Hepatocyte (in vitro differentiated cells): Measurements from ENCODE around the gene ALG3. TPM values are rescaled to one million over a fixed set of nuclear protein-coding genes. Genes with fewer than 3 reads are reported as not detected.

Experiments used
- DNase-seq: peaks from one replicate; pipeline ENCODE4 v3.0.0-alpha.2; 2016; ENCODE audit warnings: low spot score
- H2AFZ ChIP-seq: fragments of 200-600 bp; sonication (generic); 2 replicates; pipeline ENCODE4 v1.6.0; 2016; ENCODE audit warnings: antibody characterized with exemption, mild to moderate bottlenecking
- H3K27ac ChIP-seq: fragments of 200-600 bp; sonication (generic); 2 replicates; pipeline ENCODE4 v1.5.1; 2016; ENCODE audit warnings: mild to moderate bottlenecking
- H3K27me3 ChIP-seq: fragments of 200-600 bp; sonication (generic); 2 replicates; pipeline ENCODE4 v1.6.1; 2016
- H3K36me3 ChIP-seq: fragments of 200-600 bp; sonication (generic); replicated peaks from 2 replicates; pipeline ENCODE4 v1.5.1; 2016; ENCODE audit warnings: low read depth; ENCODE audit not compliant: insufficient read depth
- H3K4me1 ChIP-seq: fragments of 200-600 bp; sonication (generic); 2 replicates; pipeline ENCODE4 v1.5.1; 2016; ENCODE audit warnings: mild to moderate bottlenecking, moderate library complexity; ENCODE audit not compliant: insufficient read depth
- H3K4me2 ChIP-seq: fragments of 200-600 bp; sonication (generic); 2 replicates; pipeline ENCODE4 v1.6.0; 2016
- H3K4me3 ChIP-seq: fragments of 200-600 bp; sonication (generic); 2 replicates; pipeline ENCODE4 v1.5.1; 2016; ENCODE audit warnings: mild to moderate bottlenecking
- H3K79me2 ChIP-seq: fragments of 200-600 bp; sonication (generic); 2 replicates; pipeline ENCODE4 v1.6.0; 2017; ENCODE audit warnings: mild to moderate bottlenecking
- H3K9me2 ChIP-seq: fragments of 200-600 bp; sonication (generic); replicated peaks from 2 replicates; pipeline ENCODE4 v1.6.0; 2017; ENCODE audit warnings: mild to moderate bottlenecking; ENCODE audit not compliant: insufficient read depth
- H3K9me3 ChIP-seq: fragments of 200-600 bp; sonication (generic); 2 replicates; pipeline ENCODE4 v1.5.1; 2016; ENCODE audit warnings: low read depth, mild to moderate bottlenecking
- H4K20me1 ChIP-seq: fragments of 200-600 bp; sonication (generic); 2 replicates; pipeline ENCODE4 v1.6.0; 2016; ENCODE audit warnings: mild to moderate bottlenecking; ENCODE audit not compliant: insufficient read depth, poor library complexity, severe bottlenecking
- CTCF ChIP-seq: fragments of 200-600 bp; sonication (generic); IDR thresholded peaks from 2 replicates; pipeline ENCODE4 v1.5.1; 2016; ENCODE audit warnings: antibody characterized with exemption, mild to moderate bottlenecking; ENCODE audit not compliant: poor library complexity
- EZH2 ChIP-seq: fragments of 200-600 bp; sonication (generic); IDR thresholded peaks from 2 replicates; pipeline ENCODE4 v1.6.1; 2016; ENCODE audit warnings: antibody characterized with exemption, mild to moderate bottlenecking, borderline replicate concordance
- EZH2phosphoT487 ChIP-seq: fragments of 200-600 bp; sonication (generic); IDR thresholded peaks from one replicate; pipeline ENCODE4 v1.6.1; 2018; ENCODE audit warnings: antibody characterized with exemption, mild to moderate bottlenecking, low read depth, moderate library complexity; ENCODE audit not compliant: unreplicated experiment, severe bottlenecking
- WGBS: methylation state at CpG from one replicate; pipeline ENCODE4 v1.1.6; 2016; ENCODE audit warnings: low lambda C conversion rate; ENCODE audit errors: missing lambda C conversion rate; 5-methylcytosine and 5-hydroxymethylcytosine counted together
- polyA plus RNA-seq: library from polyadenylated mRNA; unstranded; fragments of >200 nt; fragmentation: Nextera tagmentation; extraction: Ambion mirVana; gene quantifications from 2 replicates; pipeline ENCODE4 v1.2.1, GENCODE V29; 2016
- total RNA-seq: library from RNA; depleted of rRNA; stranded (reverse); fragments of >200 nt; gene quantifications from 2 replicates; pipeline ENCODE4 v1.2.3, GENCODE V29; 2014

Gene ALG3
- total RNA-seq = 52.3 and 68.9 TPM in 2 replicates
- 120 and 122 TPM in 2 replicates for polyA plus RNA-seq

- Histone ChIP-seq H3K79me2 (peaks cover 24% of the 10 kb centered on the region), H3K4me2 (peak within 1 kb of the TSS; percentile 99), H3K9me3 (no peaks in the 10 kb centered on the region), H3K27me3 (no peaks in the 10 kb centered on the region), H3K9me2 (no peaks in the 10 kb centered on the region), H3K4me3 (peak within 1 kb of the TSS; percentile 93), H3K27ac (peak within 1 kb of the TSS; percentile 86), H3K36me3 (no peaks in the 10 kb centered on the region), H2AFZ (peak within 1 kb of the TSS; percentile 99), H4K20me1 (no peaks in the 10 kb centered on the region), H3K4me1 (peaks cover 12% of the 10 kb centered on the region)
- WGBS = 2% methylated on average over 46 of the region's 49 CpGs
- peak; percentile 93 for DNase-seq
- no peak for TF ChIP-seq CTCF
- TF ChIP-seq EZH2 = no peak
- no peak for TF ChIP-seq EZH2phosphoT487
Measured at GRCh38 chr3:184248454-184249411, at the start of gene ALG3. Gene ALG3, minus strand, starts transcription at chr3:184248962. Its CDS starts 22 bp downstream, at chr3:184248940.

GRCh38 chr3:184296616-184297015 is 47.9 kb upstream of the ALG3 start:
- H3K9me3 ChIP-seq = no peaks in the 10 kb centered on the region
- peaks cover 8% of the 10 kb centered on the region for H3K4me1 ChIP-seq
- no peak for DNase-seq
- H4K20me1 ChIP-seq = no peaks in the 10 kb centered on the region
- no peaks in the 10 kb centered on the region for H3K36me3 ChIP-seq
- no peak overlapping the region for H3K27ac ChIP-seq
- H3K9me2 ChIP-seq = no peaks in the 10 kb centered on the region
- no peak overlapping the region for H2AFZ ChIP-seq
- no peak overlapping the region for H3K4me2 ChIP-seq
- 77% methylated on average over 7 of the region's 7 CpGs for WGBS
- H3K4me3 ChIP-seq = no peak overlapping the region
- H3K79me2 ChIP-seq = peaks cover 24% of the 10 kb centered on the region
- no peak for TF ChIP-seq CTCF
- H3K27me3 ChIP-seq = no peaks in the 10 kb centered on the region

- Histone ChIP-seq H3K4me2 (no peak overlapping the region), H3K9me2 (no peaks in the 10 kb centered on the region), H3K4me1 (peaks cover 6% of the 10 kb centered on the region), H3K9me3 (no peaks in the 10 kb centered on the region), H3K79me2 (peaks cover 15% of the 10 kb centered on the region), H2AFZ (no peak overlapping the region), H4K20me1 (no peaks in the 10 kb centered on the region), H3K36me3 (no peaks in the 10 kb centered on the region), H3K27me3 (no peaks in the 10 kb centered on the region), H3K4me3 (no peak overlapping the region), H3K27ac (no peak overlapping the region)
- WGBS = 64% methylated on average over 3 of the region's 3 CpGs
- TF ChIP-seq EZH2phosphoT487 (no peak), CTCF (no peak), EZH2 (no peak)
- DNase-seq = no peak
Measured at GRCh38 chr3:184295771-184296170, 47.0 kb upstream of the ALG3 start.
